ENCODE measurements around the gene ERRFI1.

Gene ERRFI1

DNA sequence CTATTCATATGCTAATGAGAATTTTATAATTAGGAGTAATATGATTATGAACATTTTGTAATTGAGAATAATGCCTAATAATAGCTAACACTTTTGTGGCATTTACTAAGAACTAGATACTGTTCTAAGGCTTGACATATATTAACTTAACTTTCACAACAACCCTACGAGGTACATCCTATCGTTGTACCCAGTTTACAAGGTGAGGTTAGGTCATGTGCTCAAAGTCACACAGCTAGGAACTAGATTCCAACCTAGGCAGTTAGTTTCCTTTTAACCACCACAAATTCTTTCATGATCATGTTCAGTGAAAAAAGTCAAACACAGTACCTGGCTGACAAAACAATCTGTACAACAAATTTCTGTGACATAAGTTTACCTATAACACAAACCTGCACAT is 13.0 kb upstream of the ERRFI1 start:
- Histone ChIP-seq H3K9ac (ENCODE audit: low read length) (no peak overlapping the region), H3K9me3 (ENCODE audit: control insufficient read depth, low read depth, low read length) (peaks cover 7% of the 10 kb centered on the region), H3K36me3 (ENCODE audit: control insufficient read depth, low read depth, low read length) (no peaks in the 10 kb centered on the region), H3K27me3 (ENCODE audit: control insufficient read depth, insufficient read depth, low read length) (no peaks in the 10 kb centered on the region), H3K27ac (ENCODE audit: low read length) (no peak overlapping the region), H3K4me1 (ENCODE audit: control insufficient read depth, low read depth, low read length) (no peaks in the 10 kb centered on the region), H3K4me3 (ENCODE audit: low read length) (no peak overlapping the region)

DNA sequence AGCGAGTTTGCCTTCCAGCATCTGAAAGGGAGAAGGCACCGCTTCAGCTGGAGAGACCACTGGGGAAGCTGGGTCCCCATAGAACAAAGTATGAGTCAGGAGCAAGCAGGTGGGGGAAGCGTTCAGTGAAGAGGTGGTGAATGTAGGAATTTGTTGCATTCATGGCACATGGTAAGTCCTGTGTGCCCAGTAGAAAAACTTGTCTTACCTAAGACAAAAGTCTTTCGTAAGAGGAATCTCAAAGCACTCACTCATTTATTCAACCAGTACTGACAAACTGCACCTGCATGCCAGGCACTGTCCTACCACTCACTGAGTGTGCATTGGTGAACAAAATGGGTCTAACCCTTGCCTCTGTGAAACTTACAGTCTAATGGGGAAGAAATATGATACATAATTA is 9.2 kb upstream of the ERRFI1 start:
- Histone ChIP-seq H3K36me3 (ENCODE audit: control insufficient read depth, low read depth, low read length) (no peaks in the 10 kb centered on the region), H3K4me3 (ENCODE audit: low read length) (no peak overlapping the region), H3K4me1 (ENCODE audit: control insufficient read depth, low read depth, low read length) (no peaks in the 10 kb centered on the region), H3K9ac (ENCODE audit: low read length) (no peak overlapping the region), H3K27me3 (ENCODE audit: control insufficient read depth, insufficient read depth, low read length) (no peaks in the 10 kb centered on the region), H3K9me3 (ENCODE audit: control insufficient read depth, low read depth, low read length) (no peaks in the 10 kb centered on the region), H3K27ac (ENCODE audit: low read length) (no peak overlapping the region)

DNA sequence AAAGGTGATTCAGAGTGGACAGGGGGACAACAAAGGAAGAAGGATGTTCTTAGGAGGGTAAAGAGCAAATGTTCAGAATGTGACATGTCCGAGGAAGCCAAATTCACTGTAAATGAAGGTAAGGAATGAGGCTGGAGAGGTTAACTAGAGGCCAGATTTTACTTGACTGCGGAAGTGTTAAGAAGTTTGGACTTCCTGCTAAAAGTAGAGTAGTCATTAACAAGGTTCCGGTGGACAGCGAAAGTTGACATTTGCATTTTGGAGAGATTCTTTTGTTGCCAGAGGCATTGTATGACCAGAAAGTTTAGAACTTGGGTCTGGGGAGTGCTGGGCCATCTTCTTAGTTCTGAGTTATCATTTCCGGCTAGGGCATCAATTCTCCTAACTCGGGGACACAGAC is 7.2 kb upstream of the ERRFI1 start:
- H3K9me3 ChIP-seq (ENCODE audit: control insufficient read depth, low read depth, low read length): no peaks in the 10 kb centered on the region
- no peaks in the 10 kb centered on the region for H3K4me1 ChIP-seq (ENCODE audit: control insufficient read depth, low read depth, low read length)
- H3K36me3 ChIP-seq (ENCODE audit: control insufficient read depth, low read depth, low read length): no peaks in the 10 kb centered on the region
- no peak overlapping the region for H3K4me3 ChIP-seq (ENCODE audit: low read length)
- no peaks in the 10 kb centered on the region for H3K27me3 ChIP-seq (ENCODE audit: control insufficient read depth, insufficient read depth, low read length)
- H3K9ac ChIP-seq (ENCODE audit: low read length): no peak overlapping the region
- H3K27ac ChIP-seq (ENCODE audit: low read length): no peak overlapping the region

GRCh38 chr1:8032366-8032910 is 6.3 kb upstream of the ERRFI1 start:
- H3K4me3 ChIP-seq (ENCODE audit: low read length): no peak overlapping the region
- no peak overlapping the region for H3K27ac ChIP-seq (ENCODE audit: low read length)
- H3K27me3 ChIP-seq (ENCODE audit: control insufficient read depth, insufficient read depth, low read length): peaks cover under 1% of the 10 kb centered on the region
- no peak overlapping the region for H3K9ac ChIP-seq (ENCODE audit: low read length)
- H3K4me1 ChIP-seq (ENCODE audit: control insufficient read depth, low read depth, low read length): peaks cover 7% of the 10 kb centered on the region
- H3K36me3 ChIP-seq (ENCODE audit: control insufficient read depth, low read depth, low read length): no peaks in the 10 kb centered on the region
- no peaks in the 10 kb centered on the region for H3K9me3 ChIP-seq (ENCODE audit: control insufficient read depth, low read depth, low read length)

DNA sequence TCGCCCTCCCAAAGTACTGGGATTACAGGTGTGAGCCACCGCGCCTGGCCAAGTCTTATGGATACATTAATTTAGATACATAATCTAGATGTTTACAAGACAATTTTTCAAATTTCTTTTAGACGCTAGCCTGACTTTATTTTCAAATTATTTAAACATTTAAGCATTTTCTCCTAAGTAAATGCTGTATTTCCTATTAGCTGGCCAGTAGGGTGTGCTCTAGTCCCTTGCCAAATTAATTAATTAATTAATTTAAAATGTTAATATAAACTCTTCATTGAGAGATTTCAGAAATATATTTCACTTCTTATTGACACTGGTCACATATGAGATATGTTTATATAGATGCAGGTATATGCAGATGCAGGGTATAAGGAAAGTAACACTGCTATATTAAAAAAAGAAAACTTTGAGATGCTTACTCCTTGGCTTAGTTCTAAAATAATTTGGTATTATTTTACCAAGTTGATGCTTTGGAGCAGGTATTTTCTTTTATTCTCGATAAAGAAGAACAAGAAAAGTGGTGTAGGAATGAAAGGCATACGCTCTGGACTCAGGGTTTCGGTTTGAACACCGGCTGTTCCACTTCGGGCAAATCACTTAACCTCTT is 5.2 kb upstream of the ERRFI1 start:
- Histone ChIP-seq H3K36me3 (ENCODE audit: control insufficient read depth, low read depth, low read length) (no peaks in the 10 kb centered on the region), H3K4me3 (ENCODE audit: low read length) (no peak overlapping the region), H3K27ac (ENCODE audit: low read length) (no peak overlapping the region), H3K9ac (ENCODE audit: low read length) (no peak overlapping the region), H3K4me1 (ENCODE audit: control insufficient read depth, low read depth, low read length) (peaks cover 16% of the 10 kb centered on the region), H3K9me3 (ENCODE audit: control insufficient read depth, low read depth, low read length) (no peaks in the 10 kb centered on the region), H3K27me3 (ENCODE audit: control insufficient read depth, insufficient read depth, low read length) (peaks cover 12% of the 10 kb centered on the region)

DNA sequence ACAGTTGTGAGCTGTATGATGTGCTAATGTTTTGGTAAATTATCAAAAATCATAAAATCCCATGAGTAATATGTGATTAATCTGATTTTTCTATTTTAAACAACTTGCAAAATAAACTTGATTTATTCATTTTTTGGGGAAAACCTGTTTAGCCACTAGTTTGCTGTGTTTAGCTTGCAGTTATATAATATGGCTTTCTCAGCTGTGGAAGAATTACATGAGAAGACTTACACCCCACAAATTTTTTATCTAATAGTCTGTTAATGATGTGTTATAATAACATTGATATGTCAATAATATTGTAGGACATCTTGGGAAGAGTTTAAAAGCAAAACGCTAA is 2.4 kb upstream of the ERRFI1 start:
- H3K9me3 ChIP-seq (ENCODE audit: control insufficient read depth, low read depth, low read length): no peaks in the 10 kb centered on the region
- no peaks in the 10 kb centered on the region for H3K36me3 ChIP-seq (ENCODE audit: control insufficient read depth, low read depth, low read length)
- H3K4me1 ChIP-seq (ENCODE audit: control insufficient read depth, low read depth, low read length): peaks cover 26% of the 10 kb centered on the region
- H3K9ac ChIP-seq (ENCODE audit: low read length): no peak overlapping the region
- H3K4me3 ChIP-seq (ENCODE audit: low read length): no peak overlapping the region
- H3K27me3 ChIP-seq (ENCODE audit: control insufficient read depth, insufficient read depth, low read length): peaks cover 21% of the 10 kb centered on the region
- H3K27ac ChIP-seq (ENCODE audit: low read length): no peak overlapping the region

DNA sequence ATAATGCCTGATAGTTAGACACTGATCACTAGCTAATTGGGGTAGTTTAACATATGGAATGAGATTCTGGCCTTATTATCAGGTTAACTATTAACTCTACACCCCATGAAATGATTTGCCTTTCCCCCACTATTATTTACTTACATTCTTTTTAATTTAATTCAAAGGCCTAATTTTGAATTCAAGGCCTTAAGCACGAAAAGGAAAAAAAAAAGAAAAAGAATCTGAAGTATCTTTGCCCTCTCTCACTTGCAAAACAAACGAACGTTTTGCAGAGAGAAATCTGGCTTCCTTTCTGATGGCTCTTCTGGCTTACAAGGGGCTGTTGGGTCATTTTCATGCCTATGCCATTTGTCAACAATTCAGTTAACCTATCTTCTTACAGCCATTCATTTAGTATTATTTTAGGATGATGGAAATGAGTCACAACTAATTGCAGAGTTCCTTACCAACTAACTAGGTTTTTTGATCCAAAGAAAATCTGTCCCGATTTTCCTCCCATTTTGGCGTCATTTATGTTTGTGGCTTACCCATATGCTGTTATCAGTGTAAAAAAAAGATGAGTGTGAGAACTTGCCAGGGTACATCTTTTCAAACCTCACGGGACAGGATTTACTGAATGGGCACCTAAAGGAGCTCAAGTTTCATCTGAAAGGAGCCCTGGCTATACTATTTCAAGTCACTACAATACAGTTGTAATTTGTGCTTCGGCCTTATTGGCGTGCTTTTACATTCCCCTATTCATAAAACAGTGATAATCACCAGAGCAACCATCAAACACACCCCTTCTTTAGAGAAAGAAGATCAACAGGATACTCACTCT is 1.9 kb upstream of the ERRFI1 start:
- H3K27ac ChIP-seq (ENCODE audit: low read length): no peak overlapping the region

GRCh38 chr1:8026976-8027747 is 1.1 kb upstream of the ERRFI1 start:
- no peaks in the 10 kb centered on the region for H3K9me3 ChIP-seq (ENCODE audit: control insufficient read depth, low read depth, low read length)
- H3K27me3 ChIP-seq (ENCODE audit: control insufficient read depth, insufficient read depth, low read length): peaks cover 21% of the 10 kb centered on the region
- H3K4me3 ChIP-seq (ENCODE audit: low read length): peak overlapping the region; percentile 58
- no peak overlapping the region for H3K27ac ChIP-seq (ENCODE audit: low read length)
- H3K36me3 ChIP-seq (ENCODE audit: control insufficient read depth, low read depth, low read length): no peaks in the 10 kb centered on the region
- peak overlapping the region; percentile 42 for H3K9ac ChIP-seq (ENCODE audit: low read length)
- H3K4me1 ChIP-seq (ENCODE audit: control insufficient read depth, low read depth, low read length): peaks cover 39% of the 10 kb centered on the region

More for the DNA sequence above, 1.9 kb upstream of the ERRFI1 start:
- Histone ChIP-seq H3K36me3 (ENCODE audit: control insufficient read depth, low read depth, low read length) (no peaks in the 10 kb centered on the region), H3K4me3 (ENCODE audit: low read length) (no peak overlapping the region), H3K9me3 (ENCODE audit: control insufficient read depth, low read depth, low read length) (no peaks in the 10 kb centered on the region), H3K4me1 (ENCODE audit: control insufficient read depth, low read depth, low read length) (peaks cover 31% of the 10 kb centered on the region), H3K27me3 (ENCODE audit: control insufficient read depth, insufficient read depth, low read length) (peaks cover 21% of the 10 kb centered on the region), H3K9ac (ENCODE audit: low read length) (no peak overlapping the region)

DNA sequence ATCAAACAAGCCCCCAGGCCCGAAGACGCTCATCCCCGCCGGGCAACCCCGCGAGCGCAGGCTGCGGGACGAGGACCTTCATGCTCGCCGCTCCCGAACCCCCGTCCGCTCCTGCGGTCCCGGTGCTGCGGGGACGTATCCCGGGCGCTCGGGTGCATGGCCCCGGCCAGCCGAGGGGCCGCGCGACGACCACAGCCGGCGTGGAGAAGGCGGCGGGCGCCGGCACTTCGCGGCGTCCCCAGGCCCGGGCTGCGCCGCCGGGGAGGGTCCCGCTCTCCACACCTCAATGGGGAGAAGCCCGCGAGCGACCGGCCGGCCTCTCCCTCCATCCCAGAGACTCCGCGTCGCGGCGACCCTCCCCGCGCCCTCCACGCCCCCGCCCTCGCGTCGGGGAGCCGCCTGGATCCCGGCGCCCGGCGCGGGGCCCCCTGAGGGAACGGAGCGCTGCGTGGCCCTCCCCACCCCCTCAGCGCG is 401 bp downstream of the ERRFI1 start:
- Histone ChIP-seq H3K9me3 (ENCODE audit: control insufficient read depth, low read depth, low read length) (no peaks in the 10 kb centered on the region), H3K27ac (ENCODE audit: low read length) (no peak overlapping the region), H3K4me3 (ENCODE audit: low read length) (peak overlapping the region; percentile 97), H3K27me3 (ENCODE audit: control insufficient read depth, insufficient read depth, low read length) (peaks cover 21% of the 10 kb centered on the region), H3K36me3 (ENCODE audit: control insufficient read depth, low read depth, low read length) (no peaks in the 10 kb centered on the region), H3K4me1 (ENCODE audit: control insufficient read depth, low read depth, low read length) (peaks cover 45% of the 10 kb centered on the region), H3K9ac (ENCODE audit: low read length) (peak overlapping the region; percentile 75)

DNA sequence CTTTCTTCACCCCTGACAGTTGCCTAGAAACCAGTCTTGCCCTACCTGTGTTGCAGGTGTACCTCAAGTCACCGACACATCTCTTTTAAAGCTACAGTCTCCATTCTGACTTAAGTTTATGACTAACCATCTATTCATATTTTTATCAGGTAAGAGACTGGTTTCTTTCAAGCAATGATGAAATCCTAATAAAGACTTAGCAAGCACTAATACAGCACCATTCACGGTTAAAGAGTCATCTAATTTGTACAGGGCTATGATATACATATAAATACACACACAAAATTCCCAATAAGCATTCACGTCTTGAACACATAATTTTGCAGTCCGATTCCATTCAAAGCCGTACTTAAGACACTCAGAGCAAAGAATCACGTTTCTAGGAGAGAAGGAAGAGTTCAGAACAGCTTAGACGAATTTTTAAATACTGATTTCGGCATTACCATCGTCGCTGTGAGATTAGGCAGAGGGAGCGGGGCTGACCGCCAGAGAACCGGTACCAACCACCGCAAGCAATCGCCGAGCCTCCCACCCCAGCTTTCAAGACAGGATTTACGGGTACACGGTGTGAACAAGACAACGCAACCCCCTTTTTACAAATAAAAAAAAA is 943 bp downstream of the ERRFI1 start:
- Histone ChIP-seq H3K9ac (ENCODE audit: low read length) (peak overlapping the region; percentile 75), H3K27me3 (ENCODE audit: control insufficient read depth, insufficient read depth, low read length) (peaks cover 21% of the 10 kb centered on the region), H3K36me3 (ENCODE audit: control insufficient read depth, low read depth, low read length) (no peaks in the 10 kb centered on the region), H3K27ac (ENCODE audit: low read length) (no peak overlapping the region), H3K9me3 (ENCODE audit: control insufficient read depth, low read depth, low read length) (no peaks in the 10 kb centered on the region), H3K4me1 (ENCODE audit: control insufficient read depth, low read depth, low read length) (peaks cover 45% of the 10 kb centered on the region), H3K4me3 (ENCODE audit: low read length) (peak overlapping the region; percentile 97)

DNA sequence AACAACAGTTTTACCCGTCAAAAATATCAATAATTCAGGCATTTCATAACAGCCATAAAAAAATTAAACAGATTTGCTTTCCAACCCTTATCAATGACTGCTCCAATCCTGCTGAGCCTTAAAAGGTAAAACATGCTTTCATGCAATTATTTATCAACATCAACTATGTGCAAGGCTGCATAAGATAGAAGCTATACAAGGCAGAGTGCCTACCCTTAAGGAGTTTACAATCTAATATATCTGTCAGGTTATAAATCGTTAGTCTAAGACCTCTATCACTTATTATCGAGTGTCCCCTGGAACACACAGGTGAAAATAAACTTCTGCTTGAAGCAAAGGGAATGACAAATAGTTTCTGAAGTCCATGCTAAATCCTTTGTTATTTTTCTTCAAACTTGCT is 1.8 kb downstream of the ERRFI1 start:
- Histone ChIP-seq H3K27ac (ENCODE audit: low read length) (no peak overlapping the region), H3K27me3 (ENCODE audit: control insufficient read depth, insufficient read depth, low read length) (peaks cover 21% of the 10 kb centered on the region), H3K4me3 (ENCODE audit: low read length) (peak overlapping the region; percentile 97), H3K9me3 (ENCODE audit: control insufficient read depth, low read depth, low read length) (no peaks in the 10 kb centered on the region), H3K9ac (ENCODE audit: low read length) (no peak overlapping the region), H3K4me1 (ENCODE audit: control insufficient read depth, low read depth, low read length) (peaks cover 49% of the 10 kb centered on the region), H3K36me3 (ENCODE audit: control insufficient read depth, low read depth, low read length) (no peaks in the 10 kb centered on the region)

Measured in iPS-18a (cell line).